SKM-1 (cell line): ENCODE results near the gene NFATC1.
"Not testable (repeated sequence)": the region's sequence is repeated elsewhere in the genome, so short reads cannot be mapped to it uniquely, and the experiment has no call there.

Source experiments
- DNase-seq: peaks from one replicate; lab custom pipeline; 2025; ENCODE audit not compliant: unreplicated experiment; lab: John Stamatoyannopoulos, UW

The NFATC1 gene

GRCh38 chr18:79375441-79376154, 20.1 kb upstream of the NFATC1 start:
- no peak for DNase-seq

- DNase-seq, result not testable (repeated sequence)
Measured at GRCh38 chr18:79376661-79377060, 19.1 kb upstream of the NFATC1 start.

DNA sequence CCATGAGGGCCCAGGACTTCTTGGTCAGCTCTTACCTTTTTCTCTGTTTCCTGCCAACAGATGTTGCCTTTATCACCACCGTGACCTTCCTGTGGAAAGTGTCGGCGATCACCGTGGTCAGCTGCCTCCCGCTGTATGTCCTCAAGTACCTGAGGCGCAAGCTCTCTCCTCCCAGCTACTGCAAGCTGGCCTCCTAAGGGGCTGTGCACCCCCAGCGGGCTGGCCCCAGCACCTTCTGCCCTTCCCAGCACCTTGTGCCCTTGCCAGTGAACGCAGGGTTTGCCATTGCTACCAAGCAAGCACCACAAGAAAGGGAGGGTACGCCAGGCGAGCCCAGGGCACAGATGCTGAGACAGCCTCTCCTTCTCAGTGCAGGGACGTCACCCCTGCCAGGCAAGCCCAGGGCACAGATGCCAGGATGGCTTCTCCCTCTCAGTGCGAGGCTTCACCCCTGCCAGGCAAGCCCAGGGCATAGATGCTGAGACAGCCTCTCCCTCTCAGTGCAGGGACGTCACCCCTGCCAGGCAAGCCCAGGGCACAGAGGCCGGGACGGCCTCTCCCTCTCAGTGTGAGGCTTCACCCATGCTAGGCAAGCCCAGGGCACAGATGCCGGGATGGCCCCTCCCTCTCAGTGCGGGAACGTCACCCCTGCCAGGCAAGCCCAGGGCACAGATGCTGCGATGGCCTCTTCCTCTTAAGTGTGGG, 18.4 kb upstream of the NFATC1 start:
- no peak for DNase-seq

DNA sequence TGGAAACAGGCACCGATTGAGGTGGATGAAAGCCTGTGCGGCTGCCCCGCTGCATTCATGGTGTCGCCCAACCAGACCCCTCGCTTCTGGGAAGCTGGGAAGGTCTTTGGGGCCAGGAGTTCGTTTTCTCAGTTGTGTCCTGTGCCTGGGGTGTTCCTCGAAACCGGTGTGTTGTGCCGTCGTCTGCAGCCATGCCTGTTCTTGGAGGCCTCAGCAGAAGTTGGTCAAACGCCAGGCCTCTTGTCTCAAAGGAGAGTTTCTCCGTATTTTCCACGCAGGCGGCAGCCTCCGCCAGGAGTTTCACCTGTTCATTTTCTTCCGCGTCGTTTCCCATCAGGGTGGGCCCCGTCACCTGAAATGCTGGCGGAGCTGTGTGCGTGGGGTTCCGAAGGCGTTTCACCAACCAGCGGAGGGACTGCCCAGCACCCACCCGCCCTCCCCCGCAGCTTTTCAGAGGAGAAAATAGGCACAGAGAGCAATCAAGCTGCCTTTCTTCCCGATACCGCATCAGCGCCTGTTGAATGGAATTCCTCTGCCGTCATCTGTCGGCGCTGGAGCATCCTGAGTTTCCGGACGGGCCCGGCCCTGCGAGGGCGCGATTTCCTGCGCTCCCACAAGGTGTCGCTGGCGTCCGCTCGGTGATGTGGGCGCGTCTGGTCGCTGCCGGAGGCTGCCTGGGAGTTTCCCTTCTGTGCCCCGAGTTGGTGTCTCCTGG, 17.0 kb upstream of the NFATC1 start:
- DNase-seq, result no peak

GRCh38 chr18:79379251-79379905, 16.4 kb upstream of the NFATC1 start:
- DNase-seq, result no peak

DNA sequence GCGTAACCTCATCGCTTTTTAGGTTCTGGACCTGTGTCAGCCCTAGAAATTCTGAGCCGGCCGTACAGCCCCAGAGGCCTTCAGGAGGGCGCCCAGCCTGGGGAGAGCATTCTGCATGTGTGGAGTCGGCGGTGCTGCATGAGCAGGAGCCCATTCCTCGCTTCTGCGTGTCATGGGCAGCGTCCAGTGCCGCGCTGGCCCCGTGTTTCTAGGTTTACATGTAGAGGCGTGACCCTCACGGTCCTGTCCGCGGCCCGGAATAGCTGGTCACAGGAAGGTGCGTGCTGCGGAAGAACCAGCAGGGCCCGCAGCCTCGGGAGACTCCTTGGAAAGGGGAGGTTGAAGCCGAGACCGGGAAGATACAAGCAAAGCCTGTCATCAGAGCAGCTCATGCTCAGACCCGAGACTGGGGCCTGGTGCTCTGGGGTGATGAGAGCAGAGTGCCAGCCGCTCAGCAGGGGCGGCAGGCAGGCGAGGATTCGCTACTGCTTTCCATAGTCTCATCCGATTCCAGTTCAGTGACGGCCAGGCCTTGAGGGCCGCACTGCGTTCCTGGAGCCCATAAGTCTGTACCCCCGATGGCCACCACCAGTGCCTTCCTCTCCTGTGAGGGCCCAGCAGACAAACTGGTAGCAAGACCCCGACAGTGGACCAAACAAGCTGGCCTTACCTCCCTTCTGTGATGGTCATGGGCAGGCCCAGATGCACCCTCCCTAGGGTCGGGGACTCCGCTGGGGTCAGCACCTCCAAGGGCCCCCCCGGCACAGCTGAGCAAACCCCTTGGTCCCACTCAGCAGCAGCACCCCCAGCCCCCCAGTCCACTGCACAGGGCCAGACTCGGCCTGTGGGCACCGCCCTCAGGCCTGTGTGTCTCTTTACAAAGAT, 15.6 kb upstream of the NFATC1 start:
- DNase-seq, result no peak

DNA sequence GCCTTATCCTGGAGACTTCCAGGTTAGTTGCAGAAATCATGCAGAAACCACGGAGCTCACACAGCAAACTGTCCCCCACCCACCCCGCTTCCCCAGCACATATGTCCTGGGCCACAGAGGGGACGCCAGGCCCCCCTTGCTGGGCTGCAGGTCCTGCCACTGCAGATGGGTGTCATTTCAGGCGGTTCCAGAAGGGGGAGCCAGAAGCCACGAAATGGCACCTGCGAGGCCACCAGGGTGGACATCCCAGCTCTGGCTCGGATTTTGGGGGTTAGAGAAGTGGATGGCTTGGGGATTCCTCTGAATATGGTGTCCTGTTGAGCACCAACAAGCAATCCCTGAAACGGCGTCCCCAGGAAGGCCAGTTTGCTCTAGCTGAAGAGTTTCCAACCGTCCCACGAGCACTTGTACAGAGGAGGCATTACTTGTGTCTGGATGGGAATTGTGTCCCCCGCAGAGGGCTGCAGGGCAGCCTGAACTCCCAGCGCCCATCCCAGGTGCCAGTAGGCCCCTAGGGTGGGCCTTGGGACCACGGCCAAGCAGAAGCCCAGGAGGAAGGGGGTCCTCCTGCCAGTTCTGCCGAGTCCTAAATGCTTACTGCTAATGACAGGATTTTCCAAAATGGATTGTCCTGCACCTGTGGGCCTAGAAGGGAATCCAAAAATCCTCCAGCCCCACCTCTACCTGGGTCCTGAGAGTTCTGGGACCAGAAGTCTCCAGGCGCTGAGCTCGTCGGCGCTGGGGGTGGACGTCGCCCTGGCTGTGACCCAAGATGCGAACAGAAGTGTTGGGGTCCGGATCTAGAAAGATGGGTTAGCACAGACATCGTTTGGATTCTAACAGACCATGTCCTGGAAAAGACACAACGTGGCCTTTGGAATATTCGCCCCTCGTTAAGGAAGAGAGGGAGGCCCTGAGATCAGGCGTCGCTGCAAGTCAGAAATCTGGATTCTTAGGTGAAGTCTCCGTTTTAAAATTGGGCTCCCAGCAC, 14.6 kb upstream of the NFATC1 start:
- no peak for DNase-seq

DNA sequence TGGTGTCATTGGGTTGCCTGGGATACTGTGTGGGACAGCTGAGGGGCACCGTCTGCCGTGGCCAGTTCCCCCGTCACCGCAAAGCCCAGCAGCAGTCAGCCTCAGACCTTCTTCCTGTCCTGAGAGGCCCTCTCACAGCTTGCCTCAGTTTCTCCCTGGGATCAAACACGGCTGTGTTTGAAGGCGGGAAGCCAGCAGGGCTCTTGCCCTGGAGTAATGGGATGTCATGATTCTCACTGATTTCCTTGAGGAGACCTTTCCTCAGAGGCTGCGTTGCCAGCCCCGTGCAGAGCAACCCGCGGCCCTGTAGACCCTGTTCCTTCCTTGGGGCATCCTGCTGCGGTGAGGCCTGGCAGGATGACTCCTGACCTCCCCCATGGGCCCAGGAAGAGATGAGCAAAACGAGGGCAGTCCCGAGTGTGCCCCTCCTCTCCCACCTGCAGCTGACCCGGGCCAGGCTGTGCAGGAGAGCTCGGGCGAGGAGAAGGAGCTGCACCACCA, 13.9 kb upstream of the NFATC1 start:
- DNase-seq, result no peak

DNA sequence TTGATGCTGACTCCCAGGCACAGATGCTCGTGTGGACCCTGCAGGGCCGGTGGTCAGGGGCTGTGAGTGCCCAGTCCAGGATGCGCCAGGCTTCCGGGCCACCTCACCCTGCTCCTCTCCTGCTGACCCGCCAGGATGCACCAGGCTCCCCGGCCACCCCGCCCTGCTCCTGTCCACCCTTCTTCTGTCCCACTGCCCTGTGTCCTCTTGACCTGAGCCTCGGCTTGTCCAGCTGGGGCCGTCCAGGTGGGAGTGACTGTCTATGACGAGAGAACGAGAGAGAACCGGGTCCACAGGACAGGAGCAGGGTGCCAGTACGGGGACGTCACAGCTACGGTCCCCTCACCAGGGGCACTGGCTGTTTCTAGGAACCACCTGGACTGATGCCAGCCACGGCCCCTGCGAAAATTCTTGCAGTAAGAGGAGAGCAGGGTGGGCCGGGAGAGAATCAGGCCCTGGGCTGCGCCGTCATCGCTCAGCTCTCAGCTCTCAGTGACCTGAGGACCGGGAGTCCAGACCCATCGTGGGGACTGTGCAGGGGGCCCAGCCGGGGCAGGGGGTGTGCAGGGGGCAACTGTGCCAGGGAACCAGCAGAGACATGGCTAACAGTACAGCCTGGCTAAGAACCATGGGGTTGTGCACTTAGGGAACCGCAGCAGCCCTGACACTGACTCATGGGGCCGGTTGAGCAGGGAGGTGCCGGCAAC, 12.9 kb upstream of the NFATC1 start:
- DNase-seq, result no peak

DNA sequence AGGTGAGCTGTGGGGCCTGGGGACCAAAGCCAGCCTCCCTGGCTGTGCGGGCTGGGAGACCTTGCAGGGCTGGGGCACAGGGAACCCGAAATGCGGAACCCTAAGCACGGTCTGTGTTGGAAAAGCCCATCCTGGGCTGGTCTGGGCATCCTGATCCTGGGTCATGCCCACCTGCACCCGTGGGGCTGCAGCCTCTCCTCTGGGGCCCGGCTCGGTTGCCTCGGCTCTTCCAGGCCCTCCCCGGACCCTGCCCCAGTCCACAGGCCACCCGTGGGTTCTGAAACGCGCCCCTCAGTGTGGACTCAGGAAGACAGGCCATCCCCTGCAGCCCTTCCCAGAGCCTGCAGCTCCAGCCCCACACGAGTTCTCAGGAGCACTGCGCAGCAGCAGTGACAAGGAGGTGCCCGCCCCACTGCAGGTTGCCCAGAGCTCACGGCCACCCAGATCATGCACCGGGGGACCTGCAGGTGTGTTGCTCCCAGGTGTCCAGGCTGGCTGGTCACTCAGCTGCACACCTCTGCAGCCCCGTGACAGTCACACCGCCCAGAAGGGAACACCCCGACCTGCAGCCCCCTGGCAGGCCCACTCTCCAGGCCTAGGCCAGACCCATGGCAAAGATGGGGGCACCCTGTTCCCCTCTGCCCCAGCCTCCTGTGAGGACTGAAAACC, 12.2 kb upstream of the NFATC1 start:
- no peak for DNase-seq

- DNase-seq, result no peak
Measured at GRCh38 chr18:79384151-79384807, 11.5 kb upstream of the NFATC1 start.

- DNase-seq, result no peak
Measured at GRCh38 chr18:79384834-79385233, 10.9 kb upstream of the NFATC1 start.

DNA sequence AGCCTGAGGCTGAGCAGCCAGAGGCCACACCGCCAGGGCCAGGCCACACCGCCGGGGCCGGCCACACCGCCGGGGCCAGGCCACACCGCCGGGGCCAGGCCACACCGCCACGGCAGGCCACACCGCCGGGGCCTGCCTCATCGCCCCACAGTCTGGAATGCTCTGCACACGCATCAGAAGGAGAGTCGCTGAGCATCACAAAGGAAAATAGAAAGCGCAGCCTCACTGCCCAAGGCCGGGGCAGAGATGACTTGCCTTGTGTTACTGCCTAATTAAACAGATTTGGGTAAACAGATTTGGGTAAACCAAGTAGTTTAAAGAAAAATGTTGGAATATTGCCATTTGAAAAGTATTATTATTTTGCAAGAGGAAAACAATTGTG, 10.4 kb upstream of the NFATC1 start:
- no peak for DNase-seq

GRCh38 chr18:79385708-79386341, 9.9 kb upstream of the NFATC1 start:
- DNase-seq, result no peak

DNA sequence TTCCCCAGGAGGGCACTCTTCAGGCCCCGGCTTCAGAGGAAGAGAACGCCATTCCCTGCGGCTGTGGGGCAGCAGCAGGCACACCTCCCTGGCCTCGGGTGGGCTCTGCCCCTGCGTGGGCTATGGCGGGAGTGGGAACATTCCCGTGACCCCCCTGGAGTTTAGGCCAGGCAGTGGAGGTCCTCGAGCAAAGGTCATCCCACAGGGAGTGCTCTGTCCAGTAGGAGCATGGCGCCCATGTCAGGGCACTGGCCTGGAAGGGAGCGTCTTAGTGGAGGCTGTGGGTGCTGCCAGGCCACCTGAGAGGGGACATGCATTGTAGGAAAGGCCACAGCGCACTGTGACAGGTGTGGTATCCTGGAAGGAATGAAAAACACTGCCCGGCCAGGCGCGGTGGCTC, 9.2 kb upstream of the NFATC1 start:
- DNase-seq, result no peak

GRCh38 chr18:79387214-79387613, 8.5 kb upstream of the NFATC1 start:
- DNase-seq, result no peak

- no peak for DNase-seq
Measured at GRCh38 chr18:79387615-79388014, 8.1 kb upstream of the NFATC1 start.
